ENCODE measurements around the gene ARID2.

ARID2 gene

DNA sequence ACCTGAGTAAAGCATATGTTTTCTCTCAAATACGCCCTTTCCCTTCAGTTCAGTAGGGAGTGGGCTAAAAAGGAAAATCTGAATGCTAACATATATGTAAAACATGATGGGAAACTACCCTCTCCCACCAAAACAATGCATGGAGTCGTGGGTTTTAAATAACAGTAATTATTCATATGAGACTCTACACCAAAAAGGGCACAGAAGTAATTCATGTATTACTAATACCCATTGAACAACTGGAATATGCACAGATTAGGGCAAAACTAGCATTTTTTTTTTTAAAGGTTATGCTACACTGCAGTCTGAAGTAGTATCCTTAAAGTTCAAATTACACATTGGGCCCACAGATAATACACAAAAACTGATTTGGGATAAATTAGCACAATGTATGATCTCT is 8.1 kb upstream of the ARID2 start:
- DNase-seq: no peak

DNA sequence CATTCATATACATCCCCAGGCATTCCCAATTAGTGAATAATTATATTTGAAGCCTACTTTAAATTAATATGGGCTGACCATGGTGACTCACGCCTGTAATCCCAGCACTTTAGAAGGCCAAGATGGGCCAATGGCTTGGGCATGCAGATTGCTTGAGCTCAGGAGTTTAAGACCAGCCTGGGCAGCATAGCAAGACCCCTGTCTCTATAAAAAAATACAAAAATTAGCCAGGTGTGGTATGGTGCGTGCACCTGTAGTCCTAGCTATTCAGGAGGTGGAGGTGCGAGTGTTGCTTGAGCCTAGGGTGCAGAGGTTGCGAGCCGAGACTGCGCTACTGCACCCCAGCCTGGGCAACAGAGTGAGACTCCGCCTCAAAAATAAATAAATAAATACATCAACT is 7.6 kb upstream of the ARID2 start:
- DNase-seq: no peak

DNA sequence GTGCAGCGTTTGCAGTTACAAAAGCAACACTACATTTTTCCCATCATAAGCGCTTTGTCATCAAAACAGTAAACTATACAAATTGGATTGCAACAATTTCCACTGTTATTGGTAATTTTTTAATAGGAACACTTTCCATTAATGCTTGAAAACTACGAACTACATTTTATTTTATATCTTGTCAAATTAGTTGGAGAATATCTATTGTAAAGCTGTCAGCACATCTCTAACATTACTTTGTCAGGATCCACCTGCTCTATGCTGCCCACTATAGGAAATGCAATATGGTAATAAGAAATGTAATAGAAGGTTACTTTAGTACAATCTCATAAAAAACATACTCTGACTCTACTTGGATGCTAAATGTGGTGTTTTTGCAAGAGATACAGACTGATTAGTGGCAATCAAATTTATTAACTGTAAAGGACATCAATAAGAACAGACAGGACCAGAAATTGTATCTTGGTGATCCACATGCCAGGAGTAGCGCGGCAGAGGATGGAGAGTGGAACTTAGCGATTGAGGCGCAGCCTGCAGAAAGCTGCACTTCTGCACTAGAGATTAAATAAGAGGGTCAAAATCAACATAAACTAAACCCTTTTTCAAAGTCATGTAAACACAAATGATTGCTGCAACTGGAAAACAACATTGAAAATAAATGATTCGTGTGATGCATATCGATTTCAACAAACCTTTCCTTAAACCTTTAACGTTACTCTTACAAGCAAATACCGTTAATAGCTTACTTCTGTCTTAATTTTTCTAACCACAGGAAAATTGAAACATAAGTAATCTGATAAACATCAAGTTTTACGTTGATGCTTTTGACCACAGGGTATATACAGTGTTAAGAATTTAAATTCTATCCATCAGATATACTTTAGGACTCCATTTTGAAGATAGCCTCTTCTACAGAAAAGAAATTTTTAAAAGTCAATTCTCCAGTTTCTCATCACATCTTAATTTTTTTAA is 3.6 kb upstream of the ARID2 start:
- DNase-seq: peak; percentile 62

DNA sequence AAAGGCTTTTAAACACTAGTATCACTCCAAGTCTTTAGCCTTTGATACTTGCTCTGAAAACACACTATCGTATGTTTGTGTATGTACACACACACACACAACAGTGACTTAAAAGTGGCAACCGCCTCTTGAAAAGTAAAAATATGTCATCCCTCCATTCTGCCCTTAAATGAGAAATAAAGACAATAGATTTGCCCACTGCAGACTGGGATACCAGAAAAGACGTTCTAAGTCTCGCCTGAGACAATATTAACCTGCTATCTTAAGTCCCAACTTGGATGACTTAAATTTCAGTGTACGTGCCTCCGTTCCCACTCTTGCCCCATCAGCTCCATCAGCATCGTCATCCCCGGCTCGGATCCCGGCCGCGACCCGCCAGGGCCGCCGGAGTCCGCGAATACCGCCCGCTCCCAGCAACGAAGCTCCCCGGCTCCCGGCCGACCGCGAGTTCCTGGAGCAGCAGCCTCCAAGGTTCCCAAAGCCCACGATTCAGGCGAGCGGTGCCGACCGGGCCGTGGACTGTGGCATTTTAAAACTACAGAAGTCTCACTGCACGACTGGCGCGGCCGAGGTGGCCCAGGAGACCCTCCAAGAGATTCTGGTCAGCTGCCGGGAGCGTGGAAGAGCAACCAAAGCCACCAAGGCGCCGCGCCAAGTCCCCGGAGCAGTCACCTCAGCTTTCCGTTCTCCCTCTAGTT is 2.8 kb upstream of the ARID2 start:
- DNase-seq: peak; percentile 29

GRCh38 chr12:45727301-45727979 is 2.1 kb upstream of the ARID2 start:
- peak; percentile 95 for DNase-seq

DNA sequence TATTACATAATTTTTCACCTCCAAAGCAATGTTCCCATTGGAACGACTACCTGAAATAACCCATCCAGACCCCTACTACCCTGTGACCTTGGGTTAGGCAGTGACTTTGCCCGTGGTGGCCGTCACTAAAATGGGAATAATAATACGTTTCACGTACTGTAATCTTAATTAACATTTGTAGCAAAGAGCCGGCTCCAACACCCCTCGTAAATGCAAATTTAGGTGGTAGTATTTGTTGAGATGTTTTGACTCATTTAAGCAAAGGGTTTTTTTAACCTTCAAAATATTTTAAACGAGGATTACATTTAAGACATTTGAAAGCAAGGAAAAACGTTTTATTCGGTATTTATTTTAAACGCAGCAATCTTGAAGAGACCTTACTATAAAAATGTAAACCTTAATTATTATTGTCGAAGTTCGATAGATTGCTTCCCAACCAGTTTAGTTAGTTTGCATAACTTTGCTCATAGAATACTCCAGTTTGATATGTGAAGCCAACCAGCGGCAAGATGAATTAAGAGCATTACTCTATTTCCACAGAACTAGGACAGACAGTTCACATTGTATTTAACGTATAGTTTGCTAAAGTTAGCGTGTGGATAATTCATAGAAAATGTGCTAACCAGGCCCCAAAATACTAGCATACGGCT is 1.4 kb upstream of the ARID2 start:
- DNase-seq: no peak

GRCh38 chr12:45728630-45729232 is 775 bp upstream of the ARID2 start:
- DNase-seq: peak; percentile 97

GRCh38 chr12:45730084-45730347 is 510 bp downstream of the ARID2 start:
- DNase-seq: peak; percentile 33

DNA sequence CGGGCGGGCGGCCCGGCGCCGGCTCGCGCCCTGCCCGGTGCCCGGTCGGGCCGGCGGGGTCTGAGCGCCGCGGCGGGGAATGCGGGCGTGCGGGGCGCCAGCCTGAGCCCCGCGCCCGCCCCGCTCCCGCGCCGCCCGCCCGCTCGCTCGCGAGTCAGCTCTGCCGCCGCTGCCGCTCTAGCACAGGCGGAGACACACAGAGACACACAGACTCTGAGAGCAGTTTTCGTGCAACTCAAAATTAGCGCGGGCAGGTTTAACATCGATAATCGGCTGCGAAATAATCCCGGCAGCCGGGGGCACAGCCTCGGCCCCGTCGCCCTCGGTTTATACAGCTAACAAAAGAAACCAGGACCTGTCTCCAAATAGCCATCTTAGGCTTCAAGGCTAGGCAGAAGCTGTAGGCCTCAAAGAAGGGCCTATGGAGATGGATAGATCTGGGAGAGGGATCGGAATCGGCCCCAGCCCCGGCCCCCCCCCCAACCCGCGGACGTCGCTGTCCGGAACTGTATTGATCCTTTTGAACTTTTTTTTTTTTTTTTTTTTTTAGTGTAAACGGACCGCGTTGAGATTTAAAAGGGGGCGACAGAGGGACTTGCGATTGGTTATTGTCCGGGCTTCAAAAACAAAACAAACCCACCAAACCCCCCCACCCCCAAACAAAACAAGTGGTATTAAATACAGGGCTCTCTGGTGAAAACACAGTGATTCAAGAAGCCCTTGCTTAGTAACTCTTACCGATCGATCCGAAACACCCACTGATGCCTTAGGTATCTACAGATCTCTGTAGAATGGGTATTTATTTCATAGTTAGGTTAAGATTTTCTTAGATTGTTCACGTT is 1.1 kb downstream of the ARID2 start:
- peak; percentile 63 for DNase-seq

DNA sequence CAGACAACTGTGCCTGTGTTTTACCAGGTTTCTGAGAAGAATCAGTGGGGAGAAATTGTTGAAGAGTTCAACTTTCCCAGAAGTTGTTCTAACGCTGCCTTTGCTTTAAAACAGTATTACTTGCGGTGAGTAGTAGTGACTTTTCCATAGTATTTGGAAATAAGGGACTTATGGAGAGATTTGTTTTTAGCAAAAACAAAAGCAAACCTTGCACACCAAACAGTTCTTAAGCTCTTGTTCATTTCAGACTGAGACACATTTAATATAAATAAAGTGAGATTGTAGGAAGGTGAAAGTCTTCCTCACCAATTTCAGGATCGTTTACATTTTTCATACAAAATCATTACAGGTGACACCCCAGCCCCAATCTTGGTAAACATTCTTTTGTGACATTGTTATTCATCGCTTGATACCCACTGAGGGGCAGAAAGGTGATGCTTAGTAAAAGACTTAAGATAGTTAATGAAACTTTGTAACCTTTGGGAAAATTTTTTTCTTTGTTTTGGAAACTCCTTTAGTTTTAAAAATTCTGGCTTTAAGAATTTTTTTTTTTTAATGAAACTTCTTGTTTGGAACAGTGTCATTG is 1.8 kb downstream of the ARID2 start:
- DNase-seq: no peak

GRCh38 chr12:45732250-45732649 is 2.7 kb downstream of the ARID2 start:
- peak; percentile 48 for DNase-seq

GRCh38 chr12:45732936-45733335 is 3.4 kb downstream of the ARID2 start:
- no peak for DNase-seq

DNA sequence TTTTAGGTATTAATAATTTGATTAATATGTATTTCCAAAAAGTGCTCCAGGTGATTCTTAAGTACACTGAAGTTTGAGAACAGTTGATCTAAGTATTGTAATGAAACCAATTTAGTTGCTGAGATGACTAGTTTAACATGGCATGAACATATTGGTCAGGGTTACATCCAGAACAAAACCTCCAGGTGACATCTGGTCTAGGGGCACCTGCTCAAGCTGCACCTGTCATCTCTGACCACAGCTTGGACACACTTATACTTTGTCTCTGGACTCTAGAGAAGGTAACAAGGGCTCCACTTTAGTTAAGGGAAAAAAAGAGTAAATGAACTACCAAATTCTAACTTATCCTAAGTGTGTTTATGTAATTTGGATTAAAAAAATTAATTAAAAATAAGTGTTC is 8.1 kb downstream of the ARID2 start:
- DNase-seq: no peak

- DNase-seq: no peak
These were observed 13.1 kb downstream of the ARID2 start for GRCh38 chr12:45742590-45742989.

- no peak for DNase-seq
These were observed 13.7 kb downstream of the ARID2 start for GRCh38 chr12:45743247-45743646.

DNA sequence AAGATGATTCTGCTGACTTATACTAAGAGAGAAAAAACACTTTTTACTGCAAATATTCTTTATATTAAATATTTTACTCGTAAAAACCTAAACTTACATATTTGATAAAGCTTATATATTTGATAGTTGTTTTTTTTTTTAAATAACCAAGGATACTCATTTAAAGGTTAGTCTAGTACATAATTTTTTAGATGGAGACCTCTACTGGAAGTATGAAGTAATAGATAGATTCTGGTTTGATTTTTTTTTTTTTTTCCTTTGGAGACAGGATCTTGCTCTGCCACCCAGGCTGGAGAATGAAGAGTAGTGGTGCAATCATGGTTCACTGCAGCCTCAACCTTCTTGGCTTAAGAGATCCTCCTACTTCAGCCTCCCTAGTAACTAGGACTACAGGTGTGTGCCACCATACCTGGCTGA is 16.4 kb downstream of the ARID2 start:
- peak; percentile 7 for DNase-seq

GRCh38 chr12:45756666-45757065 is 27.2 kb downstream of the ARID2 start:
- DNase-seq: no peak

- no peak for DNase-seq
These were observed 27.7 kb downstream of the ARID2 start for GRCh38 chr12:45757172-45757571.

DNA sequence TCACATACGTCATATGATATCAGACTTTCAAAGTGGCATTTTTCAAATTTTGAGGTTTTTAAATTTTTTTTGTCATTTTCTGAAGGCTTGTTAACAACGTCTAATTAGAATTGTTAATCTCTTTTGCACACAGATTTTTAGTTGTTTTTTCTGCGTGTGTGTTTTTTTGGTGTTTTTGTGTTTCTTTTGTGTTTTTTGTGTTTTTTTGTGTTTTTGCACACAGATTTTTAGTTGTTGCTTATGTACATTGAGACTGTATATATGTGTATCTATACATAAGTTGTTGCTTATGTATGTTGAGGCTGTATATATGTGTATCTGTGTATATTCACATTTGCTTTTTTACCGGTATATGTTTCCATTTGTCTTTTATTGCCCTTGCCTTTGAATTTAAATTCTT is 30.8 kb downstream of the ARID2 start:
- DNase-seq: no peak

DNA sequence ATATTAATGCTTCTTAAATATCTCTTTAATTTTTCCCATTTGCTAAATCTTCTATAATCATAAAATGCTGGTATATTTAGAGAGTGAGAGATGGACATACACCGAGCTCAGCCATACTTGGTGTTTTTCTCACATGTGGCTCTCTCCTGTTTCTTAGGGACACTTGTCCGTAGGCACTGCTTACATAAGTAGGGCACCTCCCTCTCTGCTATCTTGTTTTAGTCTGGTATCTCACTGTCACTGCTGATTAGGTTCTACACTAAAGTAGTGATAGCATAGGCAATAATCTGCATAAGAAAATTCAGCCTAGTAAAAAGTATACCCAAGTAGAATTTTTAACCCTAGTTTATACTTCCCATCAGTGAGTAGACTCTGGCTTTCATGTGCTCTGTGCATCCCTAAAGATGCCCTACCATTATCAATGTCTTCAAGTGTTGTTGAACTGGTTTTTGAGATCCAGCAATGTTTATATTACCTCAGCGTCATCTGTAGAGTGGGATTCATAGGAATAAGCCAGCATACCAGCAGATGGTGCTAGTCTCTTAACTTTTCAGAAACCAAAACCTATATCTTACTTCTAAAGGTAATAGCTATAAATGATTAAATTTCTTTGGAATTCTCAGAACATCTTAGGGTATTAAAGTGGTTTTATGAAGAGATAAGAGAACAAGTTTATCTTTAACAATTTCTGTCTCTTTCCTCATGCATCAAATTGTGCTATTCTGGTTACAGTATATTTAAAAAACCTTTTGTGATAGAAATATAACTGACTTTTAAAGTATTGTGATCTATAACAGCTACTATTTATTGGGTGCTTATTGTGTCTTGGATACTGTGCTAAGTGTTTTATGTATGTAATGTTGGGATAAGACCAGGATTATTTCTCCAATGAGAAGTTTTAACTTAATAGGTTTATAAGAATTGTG is 32.9 kb downstream of the ARID2 start:
- DNase-seq: peak; percentile 10
